ENCODE data around the gene PHYHD1.
"Not testable (repeated sequence)": the region's sequence is repeated elsewhere in the genome, so short reads cannot be mapped to it uniquely, and the experiment has no call there.

PHYHD1 gene

DNA sequence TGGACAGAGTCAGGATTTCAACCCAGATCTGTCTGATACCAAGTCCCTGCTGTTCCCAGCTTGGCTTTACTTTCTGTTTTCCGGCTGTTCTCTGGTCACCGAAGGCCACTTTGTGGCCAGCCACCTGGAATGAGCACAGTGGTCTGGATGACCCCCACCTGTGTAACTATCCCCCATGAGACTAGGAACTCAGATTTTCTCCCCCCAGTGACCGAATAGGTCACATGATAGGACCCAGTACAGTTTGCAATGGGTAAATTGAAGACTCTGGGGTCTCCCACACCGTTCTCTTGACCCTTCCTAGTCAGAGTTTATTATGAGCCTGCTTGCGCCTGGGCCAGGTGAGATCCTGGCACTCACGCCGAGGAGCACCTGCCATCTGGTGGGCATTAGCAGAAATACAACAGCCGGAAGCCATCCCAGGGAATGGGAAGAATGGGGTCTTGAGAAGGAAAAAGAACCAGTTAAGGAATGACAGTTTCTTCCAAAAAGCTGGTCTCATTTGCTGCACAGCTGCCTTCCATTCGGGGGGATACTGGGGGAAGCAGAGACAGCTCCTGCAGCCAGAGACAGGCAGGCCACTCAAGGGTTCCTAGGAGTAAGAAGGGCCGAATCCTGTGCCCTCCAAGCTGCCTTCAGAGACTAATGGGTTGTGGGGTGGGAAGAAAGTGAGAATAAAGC lies 7.1 kb downstream of the PHYHD1 start:
- DNase-seq = peak; percentile 12

DNA sequence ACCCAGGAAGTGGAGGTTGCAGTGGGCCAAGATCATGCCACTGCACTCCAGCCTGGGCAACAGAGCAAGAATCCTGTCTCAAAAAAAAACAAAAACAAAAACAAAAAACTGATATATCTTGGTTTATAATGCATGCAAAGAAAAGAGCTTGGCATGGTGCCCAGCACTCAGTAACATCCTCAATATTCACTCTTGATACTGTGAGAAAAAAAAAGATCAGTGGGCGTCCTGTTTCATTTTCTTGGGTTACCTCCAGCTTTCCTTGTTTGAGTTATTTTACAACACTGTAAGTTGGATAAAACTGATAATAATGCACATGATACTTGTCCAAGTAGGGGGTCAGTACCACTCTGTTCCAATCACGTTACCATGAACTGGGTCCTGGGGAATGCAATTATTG lies 7.8 kb downstream of the PHYHD1 start:
- DNase-seq = no peak

DNA sequence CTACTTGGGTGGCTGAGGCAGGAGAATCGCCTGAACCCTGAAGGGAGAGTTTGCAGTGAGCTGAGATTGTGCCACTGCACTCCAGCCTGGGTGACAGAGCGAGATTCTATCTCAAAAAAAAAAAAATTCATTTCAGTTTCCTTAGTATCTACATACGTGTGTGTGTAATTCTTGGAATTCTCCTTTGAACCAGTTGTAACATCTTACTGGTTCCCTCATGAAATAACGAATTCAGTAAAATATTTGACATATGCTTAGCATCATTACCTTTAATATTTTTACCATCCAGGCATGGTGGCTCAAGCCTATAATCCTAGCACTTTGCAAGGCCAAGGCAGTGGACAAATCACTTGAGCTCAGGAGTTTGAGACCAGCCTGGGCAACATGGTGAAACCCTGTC lies 8.8 kb downstream of the PHYHD1 start:
- no peak for DNase-seq

DNA sequence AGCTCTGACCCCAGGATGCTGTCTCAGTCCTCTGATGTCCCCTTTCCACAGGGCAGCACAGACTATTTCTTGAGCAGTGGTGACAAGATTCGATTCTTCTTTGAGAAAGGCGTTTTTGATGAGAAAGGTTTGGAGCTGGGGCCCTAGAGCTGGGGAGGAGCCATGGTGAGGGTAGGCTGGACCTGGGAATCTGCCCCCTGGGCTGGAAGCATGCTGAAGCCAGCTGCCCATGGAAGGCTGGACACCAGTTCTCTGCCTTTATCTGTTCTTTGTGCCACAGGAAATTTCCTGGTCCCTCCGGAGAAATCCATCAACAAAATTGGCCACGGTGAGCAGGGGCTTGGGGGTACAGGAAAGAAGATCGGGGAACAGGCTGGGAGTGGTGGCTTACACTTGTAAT lies 12.9 kb downstream of the PHYHD1 start:
- DNase-seq = no peak

DNA sequence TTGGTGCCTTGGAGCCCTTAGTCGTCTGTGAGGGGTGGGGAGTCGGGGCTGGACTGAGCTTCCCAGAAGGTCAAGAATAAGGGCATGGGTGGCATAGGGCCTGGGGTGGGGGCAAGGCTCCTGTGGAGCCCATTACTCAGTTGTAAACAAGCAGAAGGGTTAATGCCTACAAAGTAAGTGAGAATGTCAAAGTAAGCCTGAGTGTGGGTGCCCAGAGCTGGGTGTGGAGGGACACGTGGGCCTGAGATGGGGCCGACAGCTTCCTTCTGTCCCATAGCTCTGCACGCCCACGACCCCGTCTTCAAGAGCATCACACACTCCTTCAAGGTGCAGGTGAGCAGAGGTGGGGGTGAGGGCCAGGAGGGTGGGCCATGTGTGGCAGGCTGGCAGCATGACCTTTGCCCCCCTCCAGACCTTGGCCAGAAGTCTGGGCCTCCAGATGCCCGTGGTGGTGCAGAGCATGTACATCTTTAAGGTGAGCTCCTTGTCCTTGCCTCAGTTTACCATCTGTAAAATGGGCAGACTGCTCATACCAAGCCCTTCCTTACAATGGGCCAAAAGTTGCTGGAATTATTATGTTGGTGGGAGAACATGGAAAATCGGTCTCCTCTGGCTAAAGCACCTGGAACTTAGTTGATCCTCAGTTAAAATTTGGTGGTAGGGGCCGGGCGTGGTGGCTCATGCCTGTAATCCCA lies 15.5 kb downstream of the PHYHD1 start:
- DNase-seq = no peak

DNA sequence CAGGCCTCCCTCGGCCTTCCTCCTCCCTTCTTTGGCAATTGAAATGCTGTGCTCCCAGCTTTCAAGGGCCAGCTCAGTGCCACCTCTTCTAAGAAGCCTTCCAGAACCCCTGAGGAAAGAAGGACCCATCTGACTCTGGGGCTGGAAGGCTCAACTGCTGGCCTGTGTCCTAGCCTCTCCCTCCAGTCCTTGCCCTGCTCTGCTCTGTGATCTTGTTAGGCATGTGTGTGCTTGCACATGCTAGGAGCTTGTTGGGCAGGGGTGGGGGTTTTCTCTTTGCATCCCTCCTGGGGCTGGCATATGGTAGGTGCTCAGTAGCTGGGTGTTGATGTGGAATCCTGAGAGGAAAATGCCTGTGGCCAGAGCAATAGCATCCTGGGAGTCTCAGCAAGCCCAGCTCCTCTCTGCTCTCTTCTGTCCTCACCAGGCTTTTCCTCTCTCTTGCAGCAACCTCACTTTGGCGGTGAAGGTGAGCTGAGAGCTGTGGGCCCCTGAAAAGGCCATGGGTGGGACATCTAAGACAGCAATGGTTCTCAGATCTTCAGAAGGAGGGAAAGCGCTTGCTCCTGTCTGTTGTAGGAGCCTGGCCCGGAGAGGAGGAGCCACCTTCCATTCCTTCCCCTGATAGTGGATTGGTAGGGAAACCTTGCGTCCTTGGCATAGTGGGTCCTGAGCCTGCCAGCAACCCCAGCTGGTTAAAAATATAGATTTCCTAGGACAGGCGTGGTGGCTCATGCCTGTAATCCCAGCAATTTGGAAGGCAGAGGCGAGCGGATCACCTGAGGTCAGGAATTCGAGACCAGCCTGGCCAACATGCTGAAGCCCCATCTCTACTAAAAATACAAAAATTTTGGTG lies 16.8 kb downstream of the PHYHD1 start:
- no peak for DNase-seq

DNA sequence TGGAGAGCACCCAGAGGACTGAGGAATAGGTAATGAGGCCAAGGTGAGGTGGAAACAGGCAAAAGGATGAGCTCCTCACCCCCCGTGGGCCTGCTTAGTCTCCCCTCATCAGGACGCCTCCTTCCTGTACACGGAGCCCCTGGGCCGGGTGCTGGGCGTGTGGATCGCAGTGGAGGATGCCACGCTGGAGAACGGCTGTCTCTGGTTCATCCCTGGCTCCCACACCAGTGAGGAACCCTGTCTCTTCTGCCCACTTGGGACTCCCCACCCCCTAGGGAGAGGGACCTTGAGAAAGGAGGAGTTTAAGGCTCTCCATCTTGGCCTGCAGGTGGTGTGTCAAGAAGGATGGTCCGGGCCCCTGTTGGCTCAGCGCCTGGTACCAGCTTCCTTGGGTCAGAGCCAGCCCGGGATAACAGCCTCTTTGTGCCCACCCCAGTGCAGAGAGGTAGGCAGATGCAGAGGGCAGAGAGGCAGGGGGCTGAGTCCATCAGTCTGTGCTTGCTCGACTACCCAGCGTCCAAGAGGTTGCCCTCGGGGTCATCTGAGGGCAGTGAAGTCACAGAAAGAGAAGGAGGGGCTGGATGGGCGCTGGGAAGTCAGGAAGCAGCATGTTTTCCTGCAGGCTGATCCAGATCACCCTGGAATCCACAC lies 19.6 kb downstream of the PHYHD1 start:
- DNase-seq = no peak

DNA sequence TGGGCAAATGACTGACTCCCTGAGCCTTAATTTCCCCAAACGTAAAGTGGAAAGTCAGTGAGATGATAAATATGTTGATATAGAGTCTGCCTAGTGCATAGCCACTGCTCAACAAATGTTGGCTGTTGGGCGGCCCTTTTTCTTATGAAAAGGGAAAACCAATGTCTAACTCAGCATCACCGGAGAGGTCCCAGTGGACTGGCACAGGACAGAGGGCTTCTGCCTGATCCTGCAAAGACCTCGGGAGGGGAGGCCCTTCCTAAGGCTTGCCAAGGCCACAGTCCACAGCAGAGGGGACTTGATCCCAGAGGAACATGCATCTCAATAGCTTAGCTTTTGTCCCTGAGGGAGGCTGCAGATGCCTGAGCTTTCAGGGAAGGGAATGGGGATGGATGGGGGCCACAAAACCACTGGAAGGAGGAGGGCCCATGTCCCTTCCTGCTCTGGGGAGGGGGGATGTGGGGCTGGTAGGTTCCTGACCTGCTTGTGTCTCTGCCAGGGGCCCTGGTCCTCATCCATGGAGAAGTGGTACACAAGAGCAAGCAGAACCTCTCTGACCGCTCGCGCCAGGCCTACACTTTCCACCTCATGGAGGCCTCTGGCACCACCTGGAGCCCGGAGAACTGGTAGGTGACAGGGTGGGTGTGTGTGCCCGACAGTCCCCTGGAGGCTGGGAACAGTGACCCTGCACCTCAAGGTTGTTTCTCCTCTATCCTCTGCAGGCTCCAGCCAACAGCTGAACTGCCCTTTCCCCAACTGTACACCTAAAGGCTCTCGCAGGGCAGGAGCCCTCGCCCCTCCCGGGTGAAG lies 20.4 kb downstream of the PHYHD1 start:
- DNase-seq = no peak

DNA sequence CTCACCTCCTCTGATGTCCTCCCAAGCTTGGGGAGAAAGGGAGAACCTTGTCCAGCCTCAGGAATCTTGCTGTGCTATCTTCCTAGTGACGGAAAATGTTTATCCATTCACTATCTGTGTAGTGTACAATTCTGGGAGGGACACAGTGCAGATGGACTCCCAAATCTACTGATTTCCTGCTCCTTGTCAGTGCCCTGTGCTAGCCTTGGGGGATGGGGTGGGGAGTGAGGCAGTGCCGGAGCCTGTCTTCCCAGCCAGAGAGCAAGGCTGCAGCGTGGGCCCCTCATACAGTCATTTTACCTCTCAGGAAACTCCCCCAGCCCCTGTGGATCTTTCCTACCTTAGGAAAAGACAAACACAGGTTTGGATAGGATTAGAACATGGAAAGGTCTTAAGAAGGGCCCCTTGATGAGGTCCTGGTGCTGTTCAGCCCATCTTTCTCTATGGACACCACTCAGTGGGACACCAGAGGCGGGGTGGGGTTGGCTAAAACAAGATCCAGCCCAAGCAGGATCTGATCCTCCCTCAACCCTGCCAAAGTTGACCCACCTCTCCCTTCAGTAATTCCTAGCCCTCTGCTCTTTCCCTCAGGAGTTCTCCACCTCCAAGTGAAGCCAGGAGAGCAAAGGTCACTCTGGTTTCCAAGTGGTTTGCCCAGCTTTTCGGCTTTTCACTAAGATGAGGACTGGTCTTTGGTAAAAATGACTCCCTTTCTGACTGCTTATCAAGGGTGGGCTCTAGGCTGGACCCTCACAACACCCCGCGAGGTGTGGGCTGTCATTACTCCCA lies 23.2 kb downstream of the PHYHD1 start:
- DNase-seq = no peak

DNA sequence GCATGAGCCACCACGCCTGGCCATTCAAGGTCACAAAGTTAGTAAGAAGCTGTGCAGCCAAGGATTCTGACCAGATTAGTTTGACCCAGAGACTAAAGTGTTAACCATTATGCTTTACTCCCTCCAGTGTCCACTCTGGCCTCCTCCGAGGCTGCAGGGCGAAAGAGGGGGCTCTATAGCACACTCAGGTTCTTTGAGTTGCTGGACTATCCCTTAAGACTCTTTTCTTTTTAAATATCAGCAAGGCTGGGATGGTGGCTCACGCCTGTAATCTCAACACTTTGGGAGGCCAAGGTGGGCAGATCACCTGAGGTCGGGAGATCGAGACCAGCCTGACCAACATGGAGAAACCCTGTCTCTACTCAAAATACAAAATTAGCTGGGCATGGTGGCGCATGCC lies 24.2 kb downstream of the PHYHD1 start:
- DNase-seq = not testable (repeated sequence)

DNA sequence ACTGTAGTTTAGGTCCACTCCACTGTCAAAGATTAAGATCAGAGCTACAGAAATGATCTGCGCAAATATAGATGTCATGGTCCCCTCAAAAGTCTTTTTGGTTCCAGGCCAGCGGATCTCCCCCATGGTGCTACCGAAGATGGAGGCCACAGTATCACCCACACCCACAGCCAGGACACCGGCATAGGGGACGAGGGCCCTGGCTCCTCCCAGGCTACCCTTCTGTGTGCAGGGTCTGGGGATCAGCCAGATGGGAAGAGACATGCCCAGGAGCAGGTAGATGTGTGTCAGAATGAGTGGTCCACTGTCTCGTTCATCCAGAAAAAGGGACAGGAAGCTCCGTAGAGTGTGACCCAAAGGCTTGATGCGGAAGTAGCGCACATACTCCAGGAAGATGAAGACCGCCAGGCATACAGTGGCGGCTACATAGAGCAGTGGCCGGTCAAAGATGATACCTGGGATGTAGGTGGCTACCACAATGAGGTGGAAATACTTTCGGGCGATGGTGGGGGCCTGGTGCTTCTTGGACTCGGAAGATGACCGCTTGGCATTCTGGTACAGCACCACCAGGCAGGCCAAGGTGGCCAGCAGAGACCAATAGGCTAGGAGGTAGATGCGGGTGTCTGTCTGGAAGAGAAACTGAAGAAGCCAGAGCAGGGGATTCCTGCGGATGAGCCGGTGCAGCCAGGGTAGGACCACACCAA lies 25.2 kb downstream of the PHYHD1 start:
- DNase-seq = no peak

DNA sequence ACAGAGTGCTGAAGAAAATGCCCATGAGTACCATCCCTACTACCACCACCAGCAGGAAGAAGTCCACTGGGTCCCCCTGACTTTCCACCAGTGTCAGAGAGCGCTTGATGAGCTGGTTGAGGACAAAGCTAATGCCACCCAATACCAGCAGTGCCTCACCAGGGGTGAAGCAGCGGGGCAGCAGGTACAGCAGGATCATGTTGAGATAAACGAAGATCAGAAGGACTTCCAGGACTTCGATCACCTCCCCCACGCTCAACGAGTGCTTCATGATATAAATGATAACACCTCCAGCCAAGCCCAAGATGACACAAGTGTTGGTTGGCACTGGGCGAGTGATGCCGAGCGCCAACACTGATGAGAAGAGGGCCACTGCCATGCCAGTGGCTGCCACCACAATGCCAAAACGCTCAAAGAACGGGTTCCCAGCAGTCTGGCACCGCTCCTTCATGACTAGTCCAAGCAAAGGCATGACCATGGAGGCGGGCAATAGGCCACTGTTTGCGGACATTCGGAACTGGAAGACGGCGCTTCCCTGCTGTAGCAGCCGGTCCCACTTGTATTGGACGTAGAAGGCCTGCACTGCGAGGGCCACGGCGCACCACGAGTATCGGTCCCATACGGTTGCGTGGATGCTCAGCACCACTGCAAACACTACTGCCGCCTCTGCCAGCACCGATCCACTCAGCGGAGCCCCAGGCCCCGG lies 25.9 kb downstream of the PHYHD1 start:
- DNase-seq = no peak

DNA sequence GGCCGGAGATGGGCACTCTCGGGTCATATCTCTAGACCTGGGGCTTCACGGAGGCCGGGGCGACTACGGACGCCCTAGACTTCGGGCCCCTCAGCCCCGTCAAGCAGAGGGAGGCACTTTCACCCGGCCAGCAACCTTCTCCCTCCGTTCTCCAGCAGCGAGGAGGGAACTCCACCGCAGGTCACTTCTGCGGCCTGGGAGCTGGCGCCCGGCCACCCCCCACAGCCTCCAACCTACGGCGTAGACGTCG lies 26.4 kb downstream of the PHYHD1 start:
- no peak for DNase-seq

DNA sequence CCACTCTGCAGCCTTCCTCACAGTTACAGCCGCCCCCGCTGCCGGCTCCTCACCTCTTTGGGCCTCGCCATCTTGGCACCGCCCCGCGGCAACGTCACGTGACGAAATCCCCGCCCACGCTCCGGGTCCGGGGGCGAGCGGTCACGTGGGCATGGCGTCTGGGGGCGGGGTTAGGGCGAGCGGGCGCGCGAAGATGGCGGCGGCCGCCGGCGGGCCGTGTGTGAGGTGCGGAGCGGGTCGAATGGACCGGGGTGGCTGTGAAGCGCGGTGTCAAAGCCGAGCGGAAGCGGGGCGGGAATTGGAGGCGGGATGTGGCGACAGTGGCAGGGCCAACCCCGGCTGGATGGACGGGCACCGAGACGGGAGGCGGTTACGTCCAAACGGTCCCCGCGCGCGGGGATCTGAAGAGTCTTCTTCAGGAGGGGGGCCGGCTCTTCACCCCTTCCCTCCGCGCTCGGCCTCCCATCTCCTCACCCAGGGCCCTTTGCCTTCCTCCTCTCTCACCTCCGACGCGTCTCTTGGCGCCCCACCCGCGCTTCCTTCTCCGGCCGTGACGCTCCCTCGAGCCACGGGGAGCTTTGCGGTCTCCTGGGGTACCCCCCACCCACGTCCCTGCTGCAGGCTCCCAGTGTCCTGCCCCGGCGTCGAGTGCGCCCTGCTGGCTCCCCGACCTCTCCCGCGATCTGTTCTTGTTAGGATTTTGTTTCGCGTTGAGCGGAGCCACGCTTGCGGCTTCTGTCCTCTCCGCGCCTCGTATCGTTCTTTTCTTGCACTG lies 26.9 kb downstream of the PHYHD1 start, which contains the start of the genes DOLK and NUP188:
TSS of gene DOLK (minus strand) at position 77 of the 775 bp plus-strand sequence. CDS start 300 bp downstream, outside the sequence.
TSS of gene NUP188 (plus strand) at position 173 of the 775 bp plus-strand sequence. CDS start at position 194, 21 bp downstream.
- DNase-seq = peak; percentile 90

DNA sequence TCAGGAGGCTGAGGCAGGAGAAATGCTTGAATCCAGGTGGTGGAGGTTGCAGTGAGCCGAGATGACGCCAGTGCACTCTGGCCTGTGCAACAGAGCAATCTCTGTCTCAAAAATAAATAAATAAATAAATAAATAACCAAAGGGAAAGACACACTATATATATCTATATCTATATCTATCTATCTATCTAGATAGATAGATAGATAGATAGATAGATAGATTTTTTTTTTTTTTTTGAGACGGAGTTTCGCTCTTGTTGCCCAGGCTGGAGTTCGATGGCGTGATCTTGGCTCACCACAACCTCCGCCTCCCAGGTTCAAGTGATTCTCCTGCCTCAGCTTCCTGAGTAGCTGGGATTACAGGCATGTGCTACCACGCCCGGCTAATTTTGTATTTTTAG lies 40.6 kb downstream of the PHYHD1 start:
- not testable (repeated sequence) for DNase-seq

DNA sequence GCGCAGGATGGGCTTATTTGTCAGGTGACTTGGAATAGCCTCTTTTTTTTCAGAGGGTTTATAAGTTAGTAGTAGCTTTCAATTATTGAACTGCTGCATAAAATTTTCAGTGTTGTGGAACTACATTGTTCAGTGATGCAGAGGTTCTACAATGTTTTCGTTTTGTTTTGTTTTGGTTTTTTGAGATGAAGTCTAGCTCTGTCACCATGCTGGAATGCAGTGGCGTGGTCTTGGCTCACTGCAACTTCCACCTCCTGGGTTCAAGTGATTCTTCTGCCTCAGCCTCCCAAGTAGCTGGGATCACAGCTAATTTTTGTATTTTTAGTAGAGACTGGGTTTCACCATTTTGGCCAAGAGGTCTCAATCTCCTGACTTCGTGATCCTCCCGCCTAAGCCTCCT lies 48.7 kb downstream of the PHYHD1 start:
- no peak for DNase-seq

DNA sequence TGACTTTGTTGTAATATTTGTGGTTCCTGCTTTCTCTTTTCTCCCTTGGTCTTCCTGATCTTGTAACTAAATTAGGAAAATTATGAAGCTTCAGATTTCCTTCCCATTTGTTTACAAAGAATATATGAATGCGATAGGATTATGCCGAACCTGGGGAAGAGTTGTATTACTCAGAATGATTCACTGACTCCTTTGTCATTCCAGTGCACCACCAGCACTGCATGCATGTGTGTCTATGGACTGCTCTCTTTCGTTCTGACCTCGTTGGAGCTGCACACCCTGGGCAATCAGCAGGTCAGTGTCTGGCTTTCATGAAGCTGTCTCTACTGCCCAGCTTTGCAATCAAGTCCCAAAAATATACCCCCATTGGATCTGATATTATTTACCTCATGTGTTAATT lies 52.2 kb downstream of the PHYHD1 start:
- no peak for DNase-seq

DNA sequence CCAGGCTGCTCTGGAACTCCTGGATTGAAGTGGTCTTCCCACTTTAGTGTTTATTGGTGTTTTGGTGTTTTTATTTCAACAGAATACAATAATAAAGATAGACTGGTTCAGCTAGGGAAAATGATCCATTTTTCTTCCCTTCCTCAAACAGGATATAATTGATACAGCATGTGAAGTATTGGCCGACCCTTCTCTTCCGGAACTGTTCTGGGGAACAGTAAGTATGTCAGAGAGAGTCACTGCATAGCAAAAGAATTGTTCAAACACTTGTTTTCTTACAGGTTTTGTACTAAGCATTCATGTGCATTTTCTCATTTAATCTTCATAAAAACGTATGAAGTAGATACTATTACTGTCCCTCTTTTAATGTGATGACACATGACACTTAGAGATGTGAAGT lies 58.3 kb downstream of the PHYHD1 start:
- no peak for DNase-seq

DNA sequence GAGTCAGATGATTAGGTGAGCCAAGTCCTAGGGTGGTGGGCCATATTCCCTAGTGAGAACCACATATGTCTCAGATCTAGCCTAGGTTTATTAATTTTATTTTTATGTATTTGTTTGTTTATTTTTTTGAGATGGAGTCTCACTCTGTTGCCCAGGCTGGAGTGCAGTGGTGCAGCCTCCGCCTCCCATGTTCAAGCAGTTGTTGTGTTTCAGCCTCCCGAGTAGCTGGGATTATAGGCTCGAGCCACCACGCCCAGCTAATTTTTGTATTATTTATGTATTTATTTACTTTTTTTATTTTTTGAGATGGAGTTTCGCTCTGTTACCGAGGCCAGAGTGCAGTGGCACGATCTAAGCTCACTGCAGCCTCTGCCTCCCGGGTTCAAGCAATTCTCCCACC lies 62.8 kb downstream of the PHYHD1 start:
- DNase-seq = no peak

DNA sequence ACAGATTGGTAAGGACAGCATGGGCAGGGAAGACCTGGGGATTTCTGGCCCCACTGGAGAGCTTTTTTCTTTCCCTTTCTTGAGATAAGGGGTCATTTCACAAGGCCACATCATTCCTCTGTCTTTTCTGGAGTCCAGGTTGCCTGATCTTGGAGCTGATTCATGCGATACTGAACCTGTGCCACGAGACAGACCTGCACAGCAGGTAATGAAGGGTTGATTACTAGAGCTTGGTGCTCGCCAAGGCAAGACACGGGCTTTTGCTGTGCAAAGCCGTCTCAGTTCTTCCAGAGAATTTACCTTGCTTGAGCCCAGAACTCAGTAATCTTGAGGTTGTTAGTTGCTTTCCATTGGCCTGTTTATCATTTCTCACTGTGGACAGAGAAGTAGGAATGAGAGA lies 65.9 kb downstream of the PHYHD1 start:
- DNase-seq = no peak
